ENCODE results near the gene ITGA8. TPM values are rescaled to one million over a fixed set of nuclear protein-coding genes. Genes with fewer than 3 reads are reported as not detected.

The ITGA8 gene
- total RNA-seq, 4 donors from 2014 or later: 1.6 to 8.2 (median 4.2) TPM

DNA sequence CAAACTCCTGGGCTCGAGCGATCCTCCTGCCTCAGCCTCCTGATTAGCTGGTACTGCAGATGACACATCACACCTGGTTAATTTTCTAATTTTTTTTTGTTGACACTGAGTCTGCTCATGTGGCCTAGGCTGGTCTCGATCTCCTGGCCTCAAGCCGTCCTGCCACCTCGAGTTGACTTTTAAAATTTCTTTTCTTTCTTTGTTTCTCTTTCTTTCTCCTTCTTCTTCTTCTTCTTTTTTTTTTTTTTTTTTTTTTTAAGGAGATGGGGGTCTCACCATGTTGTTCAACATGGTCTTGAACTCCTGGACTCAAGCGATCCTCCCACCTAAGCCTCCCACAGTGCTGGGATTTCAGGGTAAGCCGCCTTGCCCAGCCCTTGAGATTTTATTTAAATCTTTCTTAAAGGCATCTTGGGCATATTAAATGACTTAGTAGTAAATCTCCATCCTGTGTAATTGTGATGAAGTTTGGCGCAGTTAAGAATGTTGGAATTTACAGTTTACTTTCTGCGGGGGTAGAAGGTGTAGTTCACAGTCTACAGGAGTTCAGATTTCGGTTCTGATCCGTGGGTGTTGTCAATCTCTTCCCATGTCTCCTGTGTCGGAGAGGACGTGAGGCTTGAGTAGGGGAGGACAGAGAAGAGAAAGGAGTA, 1.0 kb upstream of the ITGA8 start:
- WGBS, 2 donors: 87 to 88% methylated on average over 13 of the region's 13 CpGs
- intact Hi-C loops (cut with DNase I; ENCODE audit: low total_unique reads): loop anchor here (10.0 kb wide), 1 partner anchor 126 kb away; no protein-coding TSS in a partner anchor
- TF ChIP-seq POLR2A (IDR thresholded peaks at IDR 0.05): no peak
- TF ChIP-seq, protein P1, sequence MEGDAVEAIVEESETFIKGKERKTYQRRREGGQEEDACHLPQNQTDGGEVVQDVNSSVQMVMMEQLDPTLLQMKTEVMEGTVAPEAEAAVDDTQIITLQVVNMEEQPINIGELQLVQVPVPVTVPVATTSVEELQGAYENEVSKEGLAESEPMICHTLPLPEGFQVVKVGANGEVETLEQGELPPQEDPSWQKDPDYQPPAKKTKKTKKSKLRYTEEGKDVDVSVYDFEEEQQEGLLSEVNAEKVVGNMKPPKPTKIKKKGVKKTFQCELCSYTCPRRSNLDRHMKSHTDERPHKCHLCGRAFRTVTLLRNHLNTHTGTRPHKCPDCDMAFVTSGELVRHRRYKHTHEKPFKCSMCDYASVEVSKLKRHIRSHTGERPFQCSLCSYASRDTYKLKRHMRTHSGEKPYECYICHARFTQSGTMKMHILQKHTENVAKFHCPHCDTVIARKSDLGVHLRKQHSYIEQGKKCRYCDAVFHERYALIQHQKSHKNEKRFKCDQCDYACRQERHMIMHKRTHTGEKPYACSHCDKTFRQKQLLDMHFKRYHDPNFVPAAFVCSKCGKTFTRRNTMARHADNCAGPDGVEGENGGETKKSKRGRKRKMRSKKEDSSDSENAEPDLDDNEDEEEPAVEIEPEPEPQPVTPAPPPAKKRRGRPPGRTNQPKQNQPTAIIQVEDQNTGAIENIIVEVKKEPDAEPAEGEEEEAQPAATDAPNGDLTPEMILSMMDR (IDR thresholded peaks at IDR 0.05): no peak

DNA sequence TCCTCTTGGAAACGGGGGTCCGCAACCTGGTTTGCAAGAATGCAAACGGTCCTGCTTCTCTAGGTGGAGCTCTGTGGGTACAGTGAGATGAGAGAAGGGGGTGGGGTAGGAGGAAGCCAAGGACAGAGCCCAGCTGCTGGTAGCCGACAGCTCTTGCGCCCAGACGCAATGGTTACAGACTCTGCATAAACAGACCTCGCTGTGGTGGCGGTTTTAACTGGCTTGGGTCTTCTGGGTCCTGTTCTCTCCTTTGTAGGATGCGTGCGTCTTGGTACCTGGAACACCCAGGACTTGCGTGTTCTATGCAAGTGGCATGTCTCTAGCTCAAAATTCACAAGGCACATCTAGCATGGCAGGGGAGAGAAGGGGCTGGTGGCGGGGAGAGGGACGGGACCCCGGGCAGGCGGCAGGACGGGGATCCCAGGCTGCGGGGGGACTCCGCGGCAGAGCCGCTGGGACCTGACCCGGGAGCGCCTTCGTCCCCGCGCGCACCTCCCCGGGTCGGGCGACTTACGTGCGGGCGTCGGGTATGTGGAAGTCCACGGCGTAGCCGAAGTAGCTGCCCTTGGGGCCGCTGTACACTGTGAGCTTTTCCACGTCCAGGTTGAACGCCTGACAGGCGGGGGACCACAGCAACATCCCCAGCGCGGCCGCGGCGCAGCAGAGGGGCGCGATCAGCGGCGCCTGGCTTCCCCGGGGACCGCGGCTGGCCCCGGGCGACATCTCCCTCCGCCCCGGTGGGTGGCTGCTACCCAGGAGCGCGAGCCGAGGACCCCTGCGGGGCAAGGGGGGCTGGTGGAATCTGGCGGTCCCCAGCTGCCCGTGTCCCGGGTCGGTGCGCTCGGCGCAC, 448 bp downstream of the ITGA8 start:
- DNase-seq (ENCODE audit: low spot score in 2 of 2): no peak
- 2 to 3% methylated on average over 13 to 37 of the region's 67 CpGs for WGBS, 2 donors
- intact Hi-C loops (cut with DNase I; ENCODE audit: low total_unique reads): no loop called here
- no peak for TF ChIP-seq POLR2A (IDR thresholded peaks at IDR 0.05)
- TF ChIP-seq, protein P1 (IDR thresholded peaks at IDR 0.05): no peak
- no peak overlapping the region for H3K4me3 ChIP-seq (ENCODE audit: low read depth, poor library complexity, severe bottlenecking)

More for the DNA sequence above, 1.0 kb upstream of the ITGA8 start:
- DNase-seq (ENCODE audit: low spot score in 2 of 2): no peak
- H3K4me3 ChIP-seq (ENCODE audit: low read depth, poor library complexity, severe bottlenecking): no peak overlapping the region

DNA sequence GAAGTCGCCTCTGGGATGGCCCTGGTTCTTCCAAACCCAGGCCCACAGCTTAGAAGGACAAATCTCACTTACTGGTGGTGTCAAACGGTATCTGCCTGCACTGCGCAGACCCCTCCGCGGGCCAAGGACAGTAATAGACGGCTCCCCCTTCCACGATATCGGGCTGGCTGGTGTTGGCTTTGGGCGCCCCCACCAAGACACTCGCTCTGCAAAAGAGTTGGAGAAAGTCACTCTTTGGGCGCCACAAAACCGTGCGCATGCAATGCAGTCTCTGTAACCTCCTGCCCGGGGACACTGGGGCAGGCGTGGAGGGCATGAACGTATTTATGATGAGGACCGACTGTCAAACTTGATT, 1.1 kb downstream of the ITGA8 start:
- WGBS, 2 donors: 13 to 21% methylated on average over 14 to 17 of the region's 17 CpGs
- no peak for DNase-seq (ENCODE audit: low spot score in 2 of 2)
- H3K4me3 ChIP-seq (ENCODE audit: low read depth, poor library complexity, severe bottlenecking): no peak overlapping the region
- intact Hi-C loops (cut with DNase I; ENCODE audit: low total_unique reads): no loop called here
- TF ChIP-seq, protein P1 (IDR thresholded peaks at IDR 0.05): no peak
- TF ChIP-seq POLR2A (IDR thresholded peaks at IDR 0.05): no peak

DNA sequence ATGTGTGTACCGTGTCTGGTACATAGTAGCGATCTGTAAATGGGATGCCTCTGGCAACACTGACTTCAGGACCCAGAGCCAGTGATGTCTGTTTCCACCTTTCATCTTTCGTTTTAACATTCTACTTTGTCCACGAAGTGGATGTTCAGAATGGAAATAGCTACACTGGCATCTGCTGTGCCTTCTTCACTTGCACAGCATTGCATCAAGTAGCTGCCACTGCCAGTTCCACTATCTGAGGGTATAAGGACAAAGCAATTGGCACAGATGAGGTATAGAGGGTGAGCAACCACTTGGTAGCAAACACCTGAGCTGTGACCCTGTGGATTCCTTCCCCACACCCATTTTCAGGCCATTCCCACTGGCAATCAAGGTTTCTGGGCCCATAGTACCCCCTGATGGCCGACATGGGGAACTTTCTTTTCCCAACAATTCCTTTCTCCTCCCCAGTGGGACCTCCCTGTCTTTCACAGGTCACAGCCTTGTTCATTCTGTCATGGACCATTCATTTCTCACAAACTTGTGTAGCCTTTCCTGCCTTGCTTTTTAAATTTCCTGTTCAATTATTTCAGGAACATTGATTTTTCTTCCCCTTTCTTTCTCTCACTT, 4.0 kb downstream of the ITGA8 start:
- 53 to 66% methylated on average over 5 of the region's 5 CpGs for WGBS, 2 donors
- no peak overlapping the region for H3K4me3 ChIP-seq (ENCODE audit: low read depth, poor library complexity, severe bottlenecking)
- TF ChIP-seq POLR2A (IDR thresholded peaks at IDR 0.05): no peak
- TF ChIP-seq, protein P1 (IDR thresholded peaks at IDR 0.05): no peak
- intact Hi-C loops (cut with DNase I; ENCODE audit: low total_unique reads): no loop called here
- no peak for DNase-seq (ENCODE audit: low spot score in 2 of 2)

DNA sequence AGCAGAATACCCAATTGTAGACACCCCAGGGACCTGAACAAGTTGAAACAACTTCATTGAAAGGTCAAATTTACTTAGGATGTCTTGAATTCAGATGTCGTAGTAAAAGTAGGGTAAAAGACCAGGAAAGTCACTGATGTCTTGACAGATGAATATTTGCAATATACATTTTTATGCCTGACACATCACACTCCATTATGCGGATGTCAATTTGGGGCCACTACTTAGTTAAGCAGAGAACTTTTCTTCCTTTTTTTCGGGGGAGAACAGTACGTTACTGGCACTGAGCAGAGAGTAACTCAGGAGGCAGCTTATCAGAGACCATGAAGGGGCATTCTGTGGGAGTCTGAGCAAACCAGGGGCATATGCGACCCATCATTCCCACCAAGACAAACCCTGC, 4.9 kb downstream of the ITGA8 start:
- intact Hi-C loops (cut with DNase I; ENCODE audit: low total_unique reads): no loop called here
- 90 to 96% methylated on average over 5 of the region's 5 CpGs for WGBS, 2 donors
- no peak for DNase-seq (ENCODE audit: low spot score in 2 of 2)
- no peak overlapping the region for H3K4me3 ChIP-seq (ENCODE audit: low read depth, poor library complexity, severe bottlenecking)
- TF ChIP-seq, protein P1 (IDR thresholded peaks at IDR 0.05): no peak
